Psoas muscle (tissue), 8 donors: ENCODE measurements around the gene SP3. TPM values are rescaled to one million over a fixed set of nuclear protein-coding genes. Genes with fewer than 3 reads are reported as not detected.

ENCODE experiments used
- ATAC-seq, 4 donors: fragments of 200-7000 bp; cut with Tn5 transposase; one replicate each; pipeline ENCODE4 v1.9.1; 2020; ENCODE audit warnings: moderate library complexity in 3 of 4, mild to moderate bottlenecking in 2 of 4
- DNase-seq, 2 donors: peaks; one replicate each; pipeline ENCODE4 v3.0.0-alpha.2; 2020
- H3K27ac ChIP-seq: fragments of 200-600 bp; one replicate; pipeline ENCODE4 v1.8.0; 2022
- H3K27me3 ChIP-seq, 3 donors: fragments of 200-600 bp in 1 of 3; one replicate each; pipeline versions ENCODE4 v1.6.1 to v1.8.0; 2013 to 2022; ENCODE audit warnings: low read length in 2 of 3, mild to moderate bottlenecking in 2 of 3, moderate library complexity in 1 of 3; ENCODE audit not compliant: insufficient read depth in 3 of 3
- H3K36me3 ChIP-seq, 2 donors: fragments of 200-600 bp in 1 of 2; one replicate each; pipeline versions ENCODE4 v1.6.1 to v1.8.0; 2013 to 2022; ENCODE audit warnings: low read depth in 1 of 2, mild to moderate bottlenecking in 1 of 2, moderate library complexity in 1 of 2; ENCODE audit not compliant: insufficient read depth in 1 of 2
- H3K4me1 ChIP-seq: fragments of 200-600 bp; one replicate; pipeline ENCODE4 v1.8.0; 2022
- H3K4me3 ChIP-seq: fragments of 200-600 bp; one replicate; pipeline ENCODE4 v1.8.0; 2022; ENCODE audit warnings: mild to moderate bottlenecking
- H3K9me3 ChIP-seq: fragments of 200-600 bp; one replicate; pipeline ENCODE4 v1.8.0; 2022
- WGBS, 3 donors: extraction: QIAGEN DNeasy Blood & Tissue Kit; methylation state at CpG; one replicate each; pipeline versions ENCODE4 v1.1.6 to v1.1.7; 2013; 5-methylcytosine and 5-hydroxymethylcytosine counted together
- intact Hi-C, 2 donors: fragments of 100-400 bp; cut with DNase I; formaldehyde crosslinking; loops; one replicate each; pipeline versions ENCODE4 v1.11.0 to v1.14.2; 2022
- polyA plus RNA-seq, 3 donors: library from polyadenylated mRNA; stranded (reverse); fragments of 200-250 nt; gene quantifications; one replicate each; pipeline ENCODE4 v1.2.3, GENCODE V29; 2013
- total RNA-seq, 4 donors: library from RNA; stranded (reverse); fragmentation: NEBNext Ultra II Directional in 2 of 4; extraction: Animal tissue kit (Norgen Biotek cat#: 25700) in 2 of 4; gene quantifications; one replicate each; pipeline versions ENCODE4 v1.2.1 to v1.2.4, GENCODE V29; 2021 to 2023
- TF ChIP-seq, protein P1 (sequence below): fragments of 200-600 bp; IDR thresholded peaks from one replicate; pipeline ENCODE4 v1.8.0; 2022; ENCODE audit warnings: antibody characterized with exemption
- donor health status: healthy with polysubstance abuse.
- donor health status: DM: no; HTN: no; CAD: no; lungs with moderate emphysema.
- donor health status: Bipolar disorder and iron deficiency.
- donor health status: healthy.
- donor health status: DM: yes; HTN: yes; CAD: no.
- donor health status: DM: no; HTN: no; CAD: no.
- donor health status: DM: no; HTN: no; CAD: no.
- donor health status: DM: yes; HTN: yes; CAD: no.

The SP3 gene
- total and polyA plus RNA-seq, 7 donors, result 13.9 to 52.0 (median 38.2) TPM

DNA sequence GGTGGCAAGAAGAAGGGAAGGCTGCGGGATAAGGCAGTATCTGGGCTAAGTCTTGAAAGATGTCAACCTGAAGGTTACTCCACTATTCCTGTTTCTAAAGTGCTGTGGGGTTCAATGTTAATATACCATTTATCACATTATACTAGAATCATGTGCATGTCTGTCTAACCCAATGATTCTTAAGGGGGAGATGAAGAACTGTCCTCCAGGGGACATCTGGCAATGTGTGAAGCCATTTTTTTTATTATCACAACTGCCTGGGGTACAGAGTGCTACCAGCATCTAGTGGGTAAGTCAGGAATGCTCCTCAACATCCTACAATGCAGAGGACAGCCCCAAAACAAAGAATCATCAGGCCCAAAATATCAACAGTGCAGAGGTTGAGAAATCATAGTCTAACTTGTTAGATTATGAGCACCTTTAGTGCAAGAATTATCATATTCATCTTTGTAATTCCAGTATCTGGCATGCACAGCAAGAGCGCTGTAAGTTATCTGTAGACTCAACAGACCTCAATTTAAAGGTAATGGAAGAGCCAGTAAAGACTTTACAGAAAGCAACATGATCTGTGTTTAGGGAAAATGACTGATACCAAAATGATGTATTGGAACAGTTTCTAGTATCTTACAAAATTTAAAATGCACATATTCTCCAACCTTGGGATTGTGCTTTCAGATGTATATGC, 26.3 kb downstream of the SP3 start:
- peaks cover 93% of the 10 kb centered on the region for H3K4me1 ChIP-seq
- no peaks in the 10 kb centered on the region for H3K9me3 ChIP-seq
- 97 to 99% (median 98%) methylated on average over 2 of the region's 2 CpGs for WGBS, 3 donors
- no peak overlapping the region for H3K4me3 ChIP-seq
- H3K36me3 ChIP-seq, result peaks cover 0 to under 1% of the 10 kb centered on the region in 2 donors
- no peak for ATAC-seq
- TF ChIP-seq, protein P1, sequence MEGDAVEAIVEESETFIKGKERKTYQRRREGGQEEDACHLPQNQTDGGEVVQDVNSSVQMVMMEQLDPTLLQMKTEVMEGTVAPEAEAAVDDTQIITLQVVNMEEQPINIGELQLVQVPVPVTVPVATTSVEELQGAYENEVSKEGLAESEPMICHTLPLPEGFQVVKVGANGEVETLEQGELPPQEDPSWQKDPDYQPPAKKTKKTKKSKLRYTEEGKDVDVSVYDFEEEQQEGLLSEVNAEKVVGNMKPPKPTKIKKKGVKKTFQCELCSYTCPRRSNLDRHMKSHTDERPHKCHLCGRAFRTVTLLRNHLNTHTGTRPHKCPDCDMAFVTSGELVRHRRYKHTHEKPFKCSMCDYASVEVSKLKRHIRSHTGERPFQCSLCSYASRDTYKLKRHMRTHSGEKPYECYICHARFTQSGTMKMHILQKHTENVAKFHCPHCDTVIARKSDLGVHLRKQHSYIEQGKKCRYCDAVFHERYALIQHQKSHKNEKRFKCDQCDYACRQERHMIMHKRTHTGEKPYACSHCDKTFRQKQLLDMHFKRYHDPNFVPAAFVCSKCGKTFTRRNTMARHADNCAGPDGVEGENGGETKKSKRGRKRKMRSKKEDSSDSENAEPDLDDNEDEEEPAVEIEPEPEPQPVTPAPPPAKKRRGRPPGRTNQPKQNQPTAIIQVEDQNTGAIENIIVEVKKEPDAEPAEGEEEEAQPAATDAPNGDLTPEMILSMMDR, result no peak
- DNase-seq, result no peak
- no peak overlapping the region for H3K27ac ChIP-seq
- intact Hi-C loops, result no loop called here
- no peaks in the 10 kb centered on the region for H3K27me3 ChIP-seq

DNA sequence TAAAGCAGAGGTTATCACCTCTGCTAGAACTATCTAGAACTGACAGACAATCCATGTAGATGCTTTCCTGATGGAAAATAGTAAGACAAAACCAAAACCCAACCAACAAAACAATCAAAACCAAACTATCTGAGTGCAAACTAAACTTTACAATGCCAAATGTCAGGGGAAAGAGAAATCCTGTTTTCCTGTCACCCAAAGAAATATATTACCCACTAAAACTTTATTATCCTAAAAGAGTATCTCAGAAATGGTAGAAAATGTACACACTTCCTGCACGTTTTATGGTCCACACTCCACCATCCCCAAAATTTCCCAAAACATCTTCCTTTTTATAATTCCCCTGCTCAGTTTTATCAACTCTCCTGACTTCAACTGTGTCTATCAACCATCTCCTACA, 29.9 kb downstream of the SP3 start:
- intact Hi-C loops, result no loop called here
- peaks cover 59% of the 10 kb centered on the region for H3K4me1 ChIP-seq
- H3K9me3 ChIP-seq, result no peaks in the 10 kb centered on the region
- peaks cover 0 to 9% of the 10 kb centered on the region in 2 donors for H3K36me3 ChIP-seq
- DNase-seq (no peak), ATAC-seq (no peak)
- H3K27me3 ChIP-seq, result no peaks in the 10 kb centered on the region
- no peak overlapping the region for H3K4me3 ChIP-seq
- TF ChIP-seq, protein P1, result no peak
- no peak overlapping the region for H3K27ac ChIP-seq
- WGBS, 3 donors, result 74 to 96% (median 85%) methylated on average over 1 of the region's 1 CpG

DNA sequence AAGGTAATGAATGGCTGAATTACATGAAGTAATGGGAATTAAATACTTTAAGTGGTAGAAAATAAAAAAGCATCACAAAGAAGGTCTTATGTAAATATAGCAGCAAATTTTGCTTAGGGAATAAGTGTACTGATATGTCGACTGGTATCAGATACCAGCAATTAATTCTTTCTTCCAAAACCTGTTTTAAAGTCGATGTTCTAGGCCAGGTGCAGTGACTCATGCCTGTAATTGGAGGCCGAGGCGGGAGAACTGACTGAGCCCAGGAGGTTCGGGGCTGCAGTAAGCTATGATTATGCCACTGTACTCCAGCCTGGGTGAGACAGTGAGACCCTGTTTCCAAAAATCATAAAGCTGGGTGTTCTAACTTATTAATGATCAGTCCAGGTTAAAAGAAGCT, 30.3 kb downstream of the SP3 start:
- ATAC-seq, result peak in 3 of 4 donors; percentile 56 to 59 (median 58)
- Histone ChIP-seq H3K4me1 (peaks cover 55% of the 10 kb centered on the region), H3K4me3 (no peak overlapping the region), H3K9me3 (no peaks in the 10 kb centered on the region), H3K36me3 (peaks cover 0 to 9% of the 10 kb centered on the region in 2 donors), H3K27ac (no peak overlapping the region), H3K27me3 (no peaks in the 10 kb centered on the region)
- DNase-seq, result no peak
- WGBS, 3 donors, result 34 to 41% (median 36%) methylated on average over 5 of the region's 5 CpGs
- intact Hi-C loops, result no loop called here
- TF ChIP-seq, protein P1, result no peak

DNA sequence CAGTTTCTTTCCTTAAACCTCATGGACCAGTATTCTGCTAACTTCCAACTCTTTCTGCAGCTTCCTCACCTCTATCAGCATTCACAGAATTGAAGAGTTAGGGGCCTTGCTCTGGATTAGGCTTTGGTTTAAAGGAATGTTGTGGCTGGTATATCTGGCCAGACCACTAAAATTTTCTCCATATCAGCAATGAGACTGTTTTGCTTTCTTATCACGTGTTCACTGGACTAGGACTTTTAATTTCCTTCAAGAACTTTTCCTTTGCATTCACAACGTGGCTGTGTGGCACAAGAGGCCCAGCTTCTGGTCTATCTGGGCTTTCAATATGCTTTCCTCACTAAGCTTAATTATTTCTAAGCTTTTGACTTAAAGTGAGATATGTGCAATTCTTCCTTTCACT, 33.4 kb downstream of the SP3 start:
- intact Hi-C loops, result no loop called here
- 86 to 93% (median 87%) methylated on average over 2 of the region's 2 CpGs for WGBS, 3 donors
- DNase-seq (no peak), ATAC-seq (no peak)
- Histone ChIP-seq H3K9me3 (no peaks in the 10 kb centered on the region), H3K4me3 (no peak overlapping the region), H3K27me3 (no peaks in the 10 kb centered on the region), H3K4me1 (peaks cover 33% of the 10 kb centered on the region), H3K36me3 (peaks cover 0 to 9% of the 10 kb centered on the region in 2 donors), H3K27ac (no peak overlapping the region)
- TF ChIP-seq, protein P1, result no peak

DNA sequence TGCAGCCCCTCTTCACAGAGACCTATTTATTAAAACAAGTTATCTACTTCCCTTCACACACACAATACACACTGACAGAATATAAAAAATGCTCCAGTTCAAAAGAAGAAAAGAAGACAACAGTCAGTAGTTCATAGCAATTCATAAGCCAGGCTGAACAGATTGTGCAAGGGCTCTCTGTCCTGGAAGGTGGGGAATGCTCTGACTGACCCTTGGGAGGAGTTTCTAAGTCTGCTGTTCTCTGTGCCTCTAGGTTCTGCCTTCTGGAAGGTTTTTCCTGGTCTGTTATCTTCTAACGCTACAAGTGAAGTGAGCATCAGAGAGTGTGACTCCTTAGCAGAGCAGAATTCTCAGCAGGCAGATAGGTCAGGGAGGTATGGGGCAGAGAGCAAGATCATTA, 35.7 kb downstream of the SP3 start:
- ATAC-seq, result peak in 3 of 4 donors; percentile 61 to 67 (median 66)
- Histone ChIP-seq H3K36me3 (peaks cover 0 to 9% of the 10 kb centered on the region in 2 donors), H3K27ac (no peak overlapping the region), H3K27me3 (no peaks in the 10 kb centered on the region), H3K4me3 (no peak overlapping the region), H3K4me1 (peaks cover 24% of the 10 kb centered on the region), H3K9me3 (no peaks in the 10 kb centered on the region)
- TF ChIP-seq, protein P1, result no peak
- intact Hi-C loops, result no loop called here
- WGBS, 3 donors, result 85 to 97% (median 88%) methylated on average over 1 of the region's 1 CpG
- DNase-seq, result no peak
